ENCODE results near the gene PLP1. TPM values are rescaled to one million over a fixed set of nuclear protein-coding genes. Genes with fewer than 3 reads are reported as not detected.
"Not testable (repeated sequence)": the region's sequence is repeated elsewhere in the genome, so short reads cannot be mapped to it uniquely, and the experiment has no call there.

PLP1 gene
- total RNA-seq, 1 donor from 2014 or later = 0.32 TPM

DNA sequence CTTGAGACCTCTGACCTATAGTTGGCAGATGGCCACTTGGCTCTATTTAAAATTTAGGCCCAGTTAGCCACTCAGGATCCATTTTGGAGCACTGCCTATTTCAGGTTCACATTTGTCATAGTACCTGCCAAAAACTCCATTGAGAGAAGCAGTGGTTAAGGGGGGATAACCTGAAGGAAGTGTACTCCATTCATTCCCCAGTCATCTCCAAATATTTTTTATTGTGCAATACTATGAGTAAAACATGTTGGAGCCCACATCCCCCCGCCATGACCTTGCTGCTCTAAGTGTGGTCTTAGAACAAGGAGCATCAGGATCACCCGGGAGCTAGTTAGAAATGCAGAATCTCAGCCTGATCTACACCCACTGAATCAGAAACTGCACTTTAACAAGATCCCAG, 21.1 kb downstream of the PLP1 start:
- TF ChIP-seq, protein P1, sequence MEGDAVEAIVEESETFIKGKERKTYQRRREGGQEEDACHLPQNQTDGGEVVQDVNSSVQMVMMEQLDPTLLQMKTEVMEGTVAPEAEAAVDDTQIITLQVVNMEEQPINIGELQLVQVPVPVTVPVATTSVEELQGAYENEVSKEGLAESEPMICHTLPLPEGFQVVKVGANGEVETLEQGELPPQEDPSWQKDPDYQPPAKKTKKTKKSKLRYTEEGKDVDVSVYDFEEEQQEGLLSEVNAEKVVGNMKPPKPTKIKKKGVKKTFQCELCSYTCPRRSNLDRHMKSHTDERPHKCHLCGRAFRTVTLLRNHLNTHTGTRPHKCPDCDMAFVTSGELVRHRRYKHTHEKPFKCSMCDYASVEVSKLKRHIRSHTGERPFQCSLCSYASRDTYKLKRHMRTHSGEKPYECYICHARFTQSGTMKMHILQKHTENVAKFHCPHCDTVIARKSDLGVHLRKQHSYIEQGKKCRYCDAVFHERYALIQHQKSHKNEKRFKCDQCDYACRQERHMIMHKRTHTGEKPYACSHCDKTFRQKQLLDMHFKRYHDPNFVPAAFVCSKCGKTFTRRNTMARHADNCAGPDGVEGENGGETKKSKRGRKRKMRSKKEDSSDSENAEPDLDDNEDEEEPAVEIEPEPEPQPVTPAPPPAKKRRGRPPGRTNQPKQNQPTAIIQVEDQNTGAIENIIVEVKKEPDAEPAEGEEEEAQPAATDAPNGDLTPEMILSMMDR (IDR thresholded peaks at IDR 0.05) = no peak
- peaks cover 12% of the 10 kb centered on the region for H3K4me1 Mint-ChIP-seq (ENCODE audit: unreplicated experiment)
- no peak overlapping the region for H3K27ac Mint-ChIP-seq (ENCODE audit: unreplicated experiment)
- H3K36me3 Mint-ChIP-seq (ENCODE audit: unreplicated experiment) = no peaks in the 10 kb centered on the region
- DNase-seq (ENCODE audit: extremely low spot score, unreplicated experiment) = no peak
- H3K9me3 Mint-ChIP-seq (ENCODE audit: unreplicated experiment) = no peaks in the 10 kb centered on the region
- H3K27me3 Mint-ChIP-seq (ENCODE audit: unreplicated experiment) = no peaks in the 10 kb centered on the region
- no peak overlapping the region for H3K4me3 Mint-ChIP-seq (ENCODE audit: unreplicated experiment)

DNA sequence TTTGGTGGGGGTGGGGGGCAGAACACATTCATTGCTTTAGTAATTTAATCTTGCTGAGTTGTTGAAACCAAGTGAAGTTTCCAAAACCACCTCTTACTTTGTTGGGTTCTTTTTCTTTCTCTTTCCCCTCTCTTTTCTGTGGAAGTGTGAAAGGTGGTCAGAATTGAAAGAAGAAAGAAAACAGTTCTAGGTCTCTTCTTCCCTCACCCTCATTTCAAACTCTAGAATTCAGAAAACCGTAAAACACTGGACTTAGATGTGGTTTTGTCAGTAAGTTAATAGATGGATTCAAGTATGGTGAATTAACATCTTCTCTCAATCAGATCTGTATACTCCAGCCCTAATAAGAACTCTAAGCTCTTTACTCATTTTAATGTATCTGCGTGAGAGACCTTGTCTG, 23.7 kb downstream of the PLP1 start:
- TF ChIP-seq, protein P1 (IDR thresholded peaks at IDR 0.05) = no peak
- Mint-ChIP-seq H3K27ac (ENCODE audit: unreplicated experiment) (no peak overlapping the region), H3K27me3 (ENCODE audit: unreplicated experiment) (no peaks in the 10 kb centered on the region), H3K9me3 (ENCODE audit: unreplicated experiment) (no peaks in the 10 kb centered on the region), H3K4me1 (ENCODE audit: unreplicated experiment) (no peaks in the 10 kb centered on the region), H3K4me3 (ENCODE audit: unreplicated experiment) (no peak overlapping the region), H3K36me3 (ENCODE audit: unreplicated experiment) (no peaks in the 10 kb centered on the region)
- no peak for DNase-seq (ENCODE audit: extremely low spot score, unreplicated experiment)

DNA sequence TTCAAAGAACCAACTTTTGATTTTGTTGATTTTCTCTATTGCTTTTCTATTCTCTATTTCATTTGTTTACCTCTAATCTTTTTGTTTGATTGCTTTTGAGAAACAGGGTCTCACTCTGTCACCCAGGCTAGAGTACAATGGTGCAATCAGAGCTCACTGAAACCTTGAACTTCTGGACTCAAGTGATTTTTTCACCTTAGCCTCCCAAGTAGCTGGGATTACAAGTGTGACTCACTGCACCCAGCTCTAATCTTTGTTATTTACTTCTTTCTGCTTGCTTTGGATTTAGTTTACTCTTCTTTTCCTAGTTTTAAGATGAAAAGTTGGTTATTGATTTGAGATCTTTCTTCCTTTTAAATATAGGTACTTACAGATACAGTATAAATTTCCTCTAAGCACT, 29.2 kb downstream of the PLP1 start:
- no peak for DNase-seq (ENCODE audit: extremely low spot score, unreplicated experiment)
- H3K27me3 Mint-ChIP-seq (ENCODE audit: unreplicated experiment) = no peaks in the 10 kb centered on the region
- no peak overlapping the region for H3K27ac Mint-ChIP-seq (ENCODE audit: unreplicated experiment)
- TF ChIP-seq, protein P1 (IDR thresholded peaks at IDR 0.05) = no peak
- no peaks in the 10 kb centered on the region for H3K36me3 Mint-ChIP-seq (ENCODE audit: unreplicated experiment)
- H3K9me3 Mint-ChIP-seq (ENCODE audit: unreplicated experiment) = no peaks in the 10 kb centered on the region
- H3K4me1 Mint-ChIP-seq (ENCODE audit: unreplicated experiment) = no peaks in the 10 kb centered on the region
- no peak overlapping the region for H3K4me3 Mint-ChIP-seq (ENCODE audit: unreplicated experiment)

DNA sequence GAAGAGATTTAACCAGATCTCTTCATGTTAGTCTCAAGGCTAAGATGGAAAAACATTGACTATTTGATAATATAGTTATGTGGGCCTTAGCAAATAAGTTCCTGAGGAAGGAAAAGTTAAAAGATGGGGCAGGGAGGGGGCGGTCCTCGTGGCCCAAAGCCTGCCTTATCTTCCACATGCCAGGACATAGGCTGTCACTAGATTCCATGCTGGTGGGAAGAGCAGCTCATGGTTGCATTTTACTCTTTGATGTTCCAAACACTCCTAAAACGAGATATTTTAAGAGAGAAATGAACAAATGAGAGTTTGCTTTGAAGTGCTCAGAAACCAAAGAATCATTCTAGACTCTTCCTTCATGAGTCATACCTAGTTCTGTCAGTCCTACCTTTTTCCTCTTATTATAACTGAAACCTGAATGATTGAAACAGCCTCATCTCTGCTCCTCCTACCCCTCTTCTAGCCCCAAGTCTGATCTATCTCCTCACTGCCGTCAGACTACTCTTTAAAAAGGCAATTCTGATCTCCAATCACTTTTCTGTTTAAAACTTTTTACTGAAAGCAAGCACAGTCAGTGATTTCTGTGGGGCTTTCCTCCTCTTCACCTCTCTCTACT, 30.3 kb downstream of the PLP1 start:
- Mint-ChIP-seq H3K36me3 (ENCODE audit: unreplicated experiment) (no peaks in the 10 kb centered on the region), H3K9me3 (ENCODE audit: unreplicated experiment) (no peaks in the 10 kb centered on the region), H3K27ac (ENCODE audit: unreplicated experiment) (no peak overlapping the region), H3K4me1 (ENCODE audit: unreplicated experiment) (no peaks in the 10 kb centered on the region), H3K4me3 (ENCODE audit: unreplicated experiment) (no peak overlapping the region), H3K27me3 (ENCODE audit: unreplicated experiment) (no peaks in the 10 kb centered on the region)
- TF ChIP-seq, protein P1 (IDR thresholded peaks at IDR 0.05) = no peak
- DNase-seq (ENCODE audit: extremely low spot score, unreplicated experiment) = no peak

DNA sequence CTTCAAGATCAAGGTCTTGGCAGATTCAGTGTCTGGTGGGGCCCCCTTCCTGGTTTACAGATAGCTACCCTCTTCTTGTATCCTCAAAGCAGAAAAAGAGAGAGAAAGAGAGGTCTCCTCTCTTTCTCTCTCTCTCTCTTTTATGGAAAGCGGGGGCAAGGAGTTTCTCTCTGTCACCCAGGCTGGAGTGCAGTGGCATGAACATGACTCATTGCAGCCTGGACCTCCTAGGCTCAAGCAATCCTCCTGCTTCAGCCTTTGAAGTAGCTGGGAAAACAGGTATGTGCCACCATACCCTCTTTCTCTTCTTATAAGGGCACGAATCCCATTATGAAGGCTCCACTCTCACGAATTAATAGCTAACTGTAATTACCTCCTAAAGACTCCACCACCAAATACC, 35.2 kb downstream of the PLP1 start:
- TF ChIP-seq, protein P1 (IDR thresholded peaks at IDR 0.05) = no peak
- H3K27ac Mint-ChIP-seq (ENCODE audit: unreplicated experiment) = no peak overlapping the region
- H3K4me3 Mint-ChIP-seq (ENCODE audit: unreplicated experiment) = no peak overlapping the region
- DNase-seq (ENCODE audit: extremely low spot score, unreplicated experiment) = no peak
- H3K27me3 Mint-ChIP-seq (ENCODE audit: unreplicated experiment) = peaks cover 14% of the 10 kb centered on the region
- H3K4me1 Mint-ChIP-seq (ENCODE audit: unreplicated experiment) = no peaks in the 10 kb centered on the region
- H3K9me3 Mint-ChIP-seq (ENCODE audit: unreplicated experiment) = no peaks in the 10 kb centered on the region
- no peaks in the 10 kb centered on the region for H3K36me3 Mint-ChIP-seq (ENCODE audit: unreplicated experiment)

DNA sequence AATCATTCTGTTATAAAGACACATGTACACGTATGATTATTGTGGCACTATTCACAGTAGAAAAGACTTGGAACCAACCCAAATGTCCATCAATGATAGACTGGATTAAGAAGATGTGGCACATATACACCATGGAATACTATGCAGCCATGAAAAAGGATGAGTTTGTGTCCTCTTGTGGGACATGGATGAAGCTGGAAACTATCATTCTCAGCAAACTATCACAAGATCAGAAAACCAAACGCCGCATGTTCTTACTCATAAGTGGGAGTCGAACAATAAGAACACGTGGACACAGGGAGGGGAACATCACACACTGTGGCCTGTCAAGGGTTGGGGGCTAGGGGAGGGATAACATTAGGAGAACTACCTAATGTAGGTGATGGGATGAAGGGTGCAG, 40.5 kb downstream of the PLP1 start:
- H3K27me3 Mint-ChIP-seq (ENCODE audit: unreplicated experiment) = peaks cover 14% of the 10 kb centered on the region
- H3K27ac Mint-ChIP-seq (ENCODE audit: unreplicated experiment); H3K4me3 Mint-ChIP-seq (ENCODE audit: unreplicated experiment); DNase-seq (ENCODE audit: extremely low spot score, unreplicated experiment); H3K36me3 Mint-ChIP-seq (ENCODE audit: unreplicated experiment); H3K4me1 Mint-ChIP-seq (ENCODE audit: unreplicated experiment); H3K9me3 Mint-ChIP-seq (ENCODE audit: unreplicated experiment): not testable (repeated sequence)
